HG03575 (cell line): Measurements from ENCODE around the gene TGM3.

Experiments used
- ATAC-seq: cut with Tn5 transposase; IDR thresholded peaks from one replicate; pipeline ENCODE4 v1.9.1; 2021; ENCODE audit not compliant: unreplicated experiment, insufficient number of reproducible peaks, low FRiP score; ENCODE audit errors: extremely low read depth

Gene TGM3

DNA sequence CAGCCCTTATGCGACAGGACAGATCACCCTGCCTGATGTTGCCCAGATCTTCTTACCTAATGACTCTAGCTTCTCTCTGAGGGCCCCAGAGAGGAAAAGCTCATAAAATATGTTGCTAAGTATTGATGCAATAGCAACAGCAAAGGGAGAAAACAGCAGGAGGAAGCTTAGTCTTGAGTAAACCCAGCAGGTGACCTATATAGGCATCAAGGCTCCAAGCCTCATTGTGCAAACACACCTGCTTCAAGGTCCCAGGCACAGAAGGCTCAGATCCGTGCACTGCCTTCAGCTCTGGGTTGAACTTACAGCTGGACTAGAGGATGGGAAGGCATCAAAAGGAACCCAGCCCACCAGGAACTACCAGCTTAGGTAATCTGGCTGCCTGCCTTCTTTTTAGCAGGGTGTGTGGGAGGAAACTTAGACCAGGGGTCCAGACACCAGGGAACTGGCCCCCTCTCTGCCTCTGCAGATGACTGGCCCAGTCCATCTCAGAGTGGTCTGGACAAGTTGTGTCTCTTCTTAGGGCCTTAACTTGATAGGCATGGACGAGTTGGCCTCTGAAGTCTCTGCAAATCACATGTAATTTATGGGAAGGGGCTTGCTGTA is 34.4 kb downstream of the TGM3 start:
- ATAC-seq: no peak

DNA sequence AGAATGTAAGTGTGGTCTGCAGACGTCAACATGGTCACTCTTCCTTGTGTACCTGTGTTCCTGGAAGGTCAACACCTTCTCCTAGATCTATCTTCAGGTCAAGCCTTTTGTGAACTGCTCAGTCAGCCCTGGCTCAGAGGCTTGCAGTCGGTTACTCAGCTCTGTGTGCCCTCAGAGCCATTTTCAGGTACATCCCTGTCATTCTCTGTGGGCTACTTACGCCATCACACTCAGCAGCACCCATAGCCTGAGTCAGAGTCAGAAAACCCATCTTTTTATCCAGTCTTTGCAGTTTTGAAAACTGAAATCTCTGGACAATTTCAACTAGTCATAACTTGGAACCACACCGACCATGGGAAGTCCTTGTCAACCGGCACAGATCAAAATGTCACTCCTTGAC is 35.3 kb downstream of the TGM3 start:
- no peak for ATAC-seq

DNA sequence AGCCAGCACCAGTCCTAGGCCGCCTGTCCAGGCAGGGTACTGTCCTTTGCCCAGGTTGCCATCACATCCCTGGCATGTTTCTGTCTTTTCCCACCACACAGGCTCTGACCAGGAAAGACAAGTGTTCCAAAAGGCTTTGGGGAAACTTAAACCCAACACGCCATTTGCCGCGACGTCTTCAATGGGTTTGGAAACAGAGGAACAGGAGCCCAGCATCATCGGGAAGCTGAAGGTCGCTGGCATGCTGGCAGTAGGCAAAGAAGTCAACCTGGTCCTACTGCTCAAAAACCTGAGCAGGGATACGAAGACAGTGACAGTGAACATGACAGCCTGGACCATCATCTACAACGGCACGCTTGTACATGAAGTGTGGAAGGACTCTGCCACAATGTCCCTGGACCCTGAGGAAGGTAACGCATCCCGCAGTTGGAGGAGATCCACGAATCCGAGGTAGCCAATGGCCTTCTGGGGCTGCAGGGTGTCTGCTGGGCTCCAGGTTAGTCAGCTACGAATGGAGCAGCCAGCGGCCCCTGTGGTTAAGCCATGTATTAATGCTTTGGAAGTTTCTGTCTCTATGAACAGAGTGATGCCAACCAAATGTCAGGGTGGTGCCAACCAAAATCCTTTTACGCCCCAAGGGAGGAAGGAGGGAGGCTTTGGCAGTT is 36.2 kb downstream of the TGM3 start:
- ATAC-seq: no peak

DNA sequence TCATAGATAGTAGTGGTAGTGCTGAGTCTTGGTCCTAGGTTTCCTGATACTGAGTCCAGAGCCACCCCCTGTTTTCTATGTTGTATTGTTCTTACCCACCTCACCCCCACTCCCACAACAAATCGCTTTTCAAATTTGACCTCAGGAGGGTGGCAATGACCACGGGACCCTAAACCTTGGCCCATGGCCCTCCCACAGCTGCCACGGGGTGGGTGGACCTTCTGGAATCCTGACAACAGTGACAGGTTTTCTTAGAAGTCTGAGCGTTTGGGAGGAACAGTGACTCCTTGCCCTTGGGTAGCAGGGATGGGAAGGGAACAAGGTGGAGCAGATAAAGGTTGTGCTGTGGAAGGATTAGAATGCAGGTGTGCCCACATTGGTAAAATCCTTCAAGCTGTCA is 36.9 kb downstream of the TGM3 start:
- ATAC-seq: no peak

DNA sequence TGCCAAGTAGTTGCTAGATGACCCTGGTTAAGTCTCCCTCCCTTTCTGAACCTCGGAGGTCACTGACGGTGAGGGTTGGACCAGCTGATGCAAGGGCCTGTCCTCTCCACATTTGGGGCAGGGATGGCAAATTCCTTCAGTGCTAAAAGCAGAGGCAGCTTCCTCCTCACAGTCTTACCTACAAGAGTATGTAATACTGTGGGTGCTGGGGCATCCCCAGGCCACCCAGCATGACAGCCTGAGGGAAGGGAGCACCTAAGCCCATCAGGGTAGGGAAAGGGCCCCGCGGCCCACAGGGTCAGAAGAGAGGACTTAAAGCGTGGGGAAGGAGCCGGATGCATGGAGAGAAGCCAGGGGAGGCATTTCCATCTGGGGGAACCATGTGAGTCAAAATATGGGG is 38.0 kb downstream of the TGM3 start:
- ATAC-seq: no peak

DNA sequence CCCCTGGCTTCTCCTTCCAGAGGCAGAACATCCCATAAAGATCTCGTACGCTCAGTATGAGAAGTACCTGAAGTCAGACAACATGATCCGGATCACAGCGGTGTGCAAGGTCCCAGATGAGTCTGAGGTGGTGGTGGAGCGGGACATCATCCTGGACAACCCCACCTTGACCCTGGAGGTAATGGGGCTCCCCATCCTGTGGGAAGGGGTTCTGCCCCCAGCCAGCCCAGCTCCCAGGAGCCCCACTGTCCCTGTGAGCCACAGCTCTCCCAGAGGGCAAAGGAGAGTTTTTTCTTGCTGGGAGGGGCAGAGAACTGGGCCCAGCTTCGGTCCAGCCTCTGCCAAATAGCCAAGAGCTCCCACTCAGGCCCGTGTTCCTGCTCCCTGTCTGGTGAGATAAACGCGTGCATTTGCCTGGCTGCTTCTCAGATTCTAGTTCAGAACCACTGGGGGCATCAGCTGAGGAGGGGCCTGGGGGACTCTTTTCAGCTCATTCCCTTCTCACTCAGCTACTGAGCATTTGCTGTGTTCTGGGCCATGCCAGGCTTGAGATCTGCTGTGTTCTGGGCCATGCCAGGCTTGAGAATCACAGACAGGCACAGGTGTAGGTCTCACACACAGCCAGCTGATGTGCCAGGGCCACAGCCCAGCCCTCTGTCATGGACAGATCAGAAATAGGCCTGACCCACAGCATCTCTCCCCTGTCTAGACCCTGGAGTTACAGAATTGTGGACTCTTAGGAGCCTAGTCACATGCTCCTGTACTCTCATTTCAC is 39.5 kb downstream of the TGM3 start:
- ATAC-seq: no peak

DNA sequence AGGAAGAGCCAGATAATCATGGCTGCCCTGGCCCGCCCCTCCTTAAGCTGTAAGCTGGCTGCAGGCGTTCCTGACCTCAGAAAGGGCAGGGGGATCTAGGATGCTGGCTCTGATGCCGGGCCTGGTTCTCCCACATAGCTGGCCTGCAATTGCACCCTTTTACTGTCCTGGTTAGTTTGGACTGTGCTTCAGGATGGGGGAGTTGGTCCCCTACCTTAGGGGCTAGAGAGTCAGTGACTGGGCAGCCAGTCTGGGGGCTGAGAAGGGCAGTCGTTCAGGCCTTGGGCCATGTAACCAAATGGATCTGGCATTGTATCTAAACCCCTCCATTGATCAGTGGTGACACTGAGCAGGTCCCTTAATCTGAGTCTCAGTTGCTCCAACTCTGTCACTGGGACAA is 40.7 kb downstream of the TGM3 start:
- ATAC-seq: no peak

DNA sequence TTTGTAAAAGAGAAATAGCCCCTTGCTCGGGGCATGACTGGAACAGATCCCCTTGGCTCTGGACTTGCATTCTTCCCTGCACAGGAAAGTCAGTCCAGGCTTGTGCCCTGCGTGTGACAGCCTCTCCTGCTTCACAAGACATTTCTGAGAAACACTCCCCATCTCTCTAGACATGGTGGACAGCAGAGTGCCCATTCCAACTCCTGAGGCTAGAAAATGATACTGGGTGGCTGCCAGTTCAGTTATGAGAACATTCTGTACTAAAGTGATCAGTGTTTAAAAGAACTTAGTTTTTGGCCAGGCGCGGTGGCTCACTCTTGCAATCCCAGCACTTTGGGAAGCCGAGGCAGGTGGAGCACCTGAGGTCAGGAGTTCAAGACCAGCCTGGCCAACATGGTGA is 41.3 kb downstream of the TGM3 start:
- ATAC-seq: no peak

DNA sequence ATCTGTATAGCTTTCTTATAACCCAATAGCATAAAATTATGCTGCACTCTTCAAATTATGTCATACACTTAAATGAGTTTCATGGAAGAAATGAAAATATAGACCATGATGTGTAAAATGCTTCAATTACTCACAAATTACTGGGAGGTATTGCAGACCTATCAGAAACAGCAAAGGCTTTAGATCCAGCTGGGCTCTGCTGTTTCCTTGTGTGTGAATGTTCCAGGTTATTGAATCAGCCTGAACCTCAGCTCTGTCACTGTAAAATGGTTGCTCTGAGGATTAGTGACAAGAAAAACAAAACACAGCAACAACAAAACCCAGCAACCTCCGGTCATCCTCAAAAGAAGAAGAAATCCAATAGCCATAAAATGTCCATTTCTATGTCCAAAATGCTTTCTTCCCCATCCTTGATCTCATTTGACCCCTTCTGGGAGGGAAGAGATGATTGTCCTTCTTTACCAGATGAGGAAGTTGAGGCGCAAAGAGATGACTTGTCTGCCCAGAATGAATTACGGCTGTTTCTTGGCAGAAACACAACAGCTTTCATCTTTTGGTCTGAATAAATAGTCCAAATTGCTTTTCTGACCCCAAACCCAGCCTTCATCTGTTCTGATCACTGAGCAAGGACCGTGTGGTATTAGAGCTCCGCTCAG is 42.7 kb downstream of the TGM3 start:
- no peak for ATAC-seq

DNA sequence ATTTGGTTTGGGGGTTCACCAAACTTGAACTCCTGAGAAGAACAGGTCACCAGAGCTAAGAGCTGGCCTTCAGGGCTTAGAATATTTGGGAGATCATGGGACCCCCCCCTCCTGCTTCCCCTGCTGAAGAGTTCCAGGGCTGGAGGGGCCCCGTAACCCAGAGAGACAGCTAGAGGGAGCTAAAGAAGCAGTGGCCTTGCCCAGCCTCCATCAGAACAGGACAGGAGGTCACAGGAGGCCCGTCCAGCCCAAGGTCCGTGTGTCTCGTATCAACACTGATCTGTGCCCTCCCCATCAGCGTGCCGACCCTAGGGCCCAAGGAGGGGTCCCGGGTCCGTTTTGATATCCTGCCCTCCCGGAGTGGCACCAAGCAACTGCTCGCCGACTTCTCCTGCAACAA is 44.3 kb downstream of the TGM3 start:
- no peak for ATAC-seq

DNA sequence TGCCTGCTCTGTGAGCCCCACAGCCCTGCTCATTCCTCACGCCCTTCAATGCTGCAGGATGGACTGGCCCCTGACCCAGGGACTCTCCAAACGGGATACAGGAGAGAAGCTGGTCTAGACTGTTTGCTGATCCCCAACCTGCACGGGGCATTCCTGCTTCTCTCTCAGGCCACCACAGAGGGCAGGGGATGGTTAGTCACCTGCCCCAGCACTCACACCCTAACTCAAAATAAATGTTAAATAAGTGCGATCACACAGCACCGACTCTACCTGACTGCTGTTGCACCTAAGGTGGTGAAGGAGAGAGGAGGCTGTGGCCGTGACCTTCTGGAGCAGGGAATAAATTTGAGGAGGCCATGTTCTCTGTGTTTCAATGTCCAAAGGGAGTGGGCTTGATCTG is 45.0 kb downstream of the TGM3 start:
- no peak for ATAC-seq

DNA sequence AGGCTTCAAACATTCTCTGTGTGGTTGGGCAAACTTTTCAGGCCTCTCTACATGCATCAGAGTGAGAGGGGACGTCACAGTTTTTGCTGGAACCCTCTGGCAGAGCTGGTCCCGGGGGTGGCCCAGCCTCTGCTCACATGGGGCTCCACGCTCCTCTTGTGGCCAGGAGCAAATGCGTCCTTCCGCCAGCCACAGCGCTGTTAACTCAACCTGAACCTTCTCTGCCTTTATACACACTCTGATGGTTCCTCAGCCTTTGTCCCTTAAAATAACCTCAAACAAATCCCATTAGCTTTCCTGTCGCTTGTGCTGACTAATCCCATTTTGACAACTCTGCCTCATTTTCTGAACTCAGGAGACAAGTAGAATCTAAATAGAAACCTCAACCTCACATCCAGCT is 45.5 kb downstream of the TGM3 start:
- no peak for ATAC-seq

DNA sequence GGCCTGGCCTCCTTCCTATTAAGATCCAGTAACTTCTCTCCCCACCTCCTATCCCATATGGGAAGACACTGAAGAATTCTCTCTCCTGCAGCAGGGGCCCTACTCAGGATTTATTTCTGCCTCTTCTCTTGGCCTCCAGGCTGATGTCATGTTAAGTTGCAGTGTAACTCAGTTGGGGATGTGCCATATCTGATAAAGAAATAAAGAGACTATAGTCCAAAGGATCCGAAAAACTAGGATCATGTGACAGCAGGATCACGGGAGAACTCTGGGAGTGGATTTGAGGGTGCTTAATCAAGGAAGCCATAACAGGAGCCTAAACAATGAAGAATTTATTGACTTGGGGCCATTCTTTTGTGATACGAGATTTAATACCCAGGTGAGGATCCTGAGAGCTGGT is 46.4 kb downstream of the TGM3 start:
- ATAC-seq: no peak

DNA sequence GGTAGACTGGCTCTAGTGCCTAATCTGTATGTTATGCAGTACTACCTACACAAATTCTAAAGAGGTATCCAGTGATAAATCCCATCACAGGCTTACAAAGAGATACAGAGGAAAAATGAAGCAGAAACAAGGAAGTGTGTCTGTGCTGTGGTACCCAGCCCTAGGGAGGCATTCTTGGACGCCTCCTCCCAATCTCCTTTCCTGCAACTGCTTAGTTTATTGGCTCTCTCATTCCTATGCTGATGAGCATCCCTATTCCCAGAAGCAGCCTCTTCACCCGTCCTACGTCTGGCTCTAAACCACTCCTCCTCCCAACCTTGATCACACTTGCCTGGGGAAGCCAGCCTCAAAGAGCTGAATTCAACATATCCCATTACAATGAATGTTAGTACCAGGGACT is 50.4 kb downstream of the TGM3 start:
- ATAC-seq: no peak

DNA sequence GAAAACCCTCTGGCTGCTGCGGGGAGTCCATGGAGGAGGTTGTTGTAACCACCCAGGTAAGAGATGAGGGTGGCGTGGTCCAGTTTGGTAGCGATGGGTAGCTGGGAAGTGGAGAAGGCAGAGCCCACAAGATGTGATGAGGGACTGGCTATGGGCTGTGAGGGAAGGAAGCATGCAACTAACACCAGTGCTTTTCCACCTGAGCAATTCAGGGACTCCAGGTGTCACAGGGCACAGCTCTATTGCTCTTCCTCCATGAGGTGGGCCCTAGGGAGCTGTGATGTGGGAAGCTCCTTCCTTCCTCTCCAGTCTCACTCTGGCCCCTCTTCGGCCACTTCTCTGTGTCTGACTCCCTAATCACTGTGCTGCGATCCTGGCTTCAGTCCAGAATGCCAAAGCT is 52.5 kb downstream of the TGM3 start:
- no peak for ATAC-seq

DNA sequence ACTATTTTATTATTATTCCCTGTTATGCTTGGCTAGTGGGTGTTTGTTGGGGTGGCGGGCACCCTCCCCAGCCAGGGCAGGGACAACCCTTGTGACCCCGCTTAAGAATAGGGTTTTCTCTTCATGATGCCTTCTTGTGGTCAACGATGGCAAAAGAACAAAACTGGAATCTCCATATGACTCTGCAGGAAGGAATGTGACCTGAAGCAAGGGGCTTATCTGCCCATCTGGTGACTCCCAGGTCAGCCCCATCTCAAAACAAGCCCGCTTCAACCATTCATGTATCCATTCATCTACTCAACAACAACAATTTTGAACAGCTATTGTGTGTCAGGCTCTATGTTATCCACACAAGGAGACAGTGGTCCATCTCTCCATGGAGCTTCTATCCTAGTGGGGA is 54.0 kb downstream of the TGM3 start:
- no peak for ATAC-seq

DNA sequence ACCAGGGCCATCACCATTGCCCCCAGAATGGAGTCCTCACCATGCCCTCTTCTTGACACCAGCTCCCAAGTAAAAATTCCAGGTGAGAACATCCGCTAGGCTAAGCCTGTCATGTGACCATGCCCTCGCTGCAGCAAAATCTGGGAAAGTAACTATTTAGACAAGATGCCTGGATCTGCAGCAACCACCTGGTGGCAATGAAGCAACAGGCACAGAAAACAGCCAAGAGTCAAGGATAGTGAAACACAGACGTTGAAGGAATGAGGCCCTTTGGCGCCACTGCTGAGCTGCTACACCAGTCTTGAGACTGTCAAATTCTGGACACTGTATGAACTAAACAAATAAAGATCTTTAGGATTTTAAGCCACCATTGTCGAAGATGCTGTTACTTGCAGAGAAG is 54.8 kb downstream of the TGM3 start:
- no peak for ATAC-seq

DNA sequence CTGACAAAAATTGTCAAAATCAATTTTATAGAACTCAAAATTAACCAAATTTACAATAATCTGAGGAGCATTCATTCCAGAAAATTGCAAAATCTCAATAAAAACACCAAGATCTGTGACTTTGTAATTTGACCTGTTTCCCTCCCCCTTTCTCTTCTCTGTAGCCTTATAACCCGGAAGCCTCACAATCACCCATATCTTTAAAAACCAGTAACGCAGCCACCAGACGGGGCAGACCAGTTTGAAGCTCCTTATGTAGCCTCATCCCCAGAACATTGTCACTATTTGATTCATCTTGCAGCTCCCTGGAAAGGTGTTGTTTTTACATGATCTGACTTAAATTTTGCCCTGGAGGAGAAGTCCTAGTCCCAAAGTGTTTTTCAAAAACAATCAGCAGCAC is 57.4 kb downstream of the TGM3 start:
- no peak for ATAC-seq

DNA sequence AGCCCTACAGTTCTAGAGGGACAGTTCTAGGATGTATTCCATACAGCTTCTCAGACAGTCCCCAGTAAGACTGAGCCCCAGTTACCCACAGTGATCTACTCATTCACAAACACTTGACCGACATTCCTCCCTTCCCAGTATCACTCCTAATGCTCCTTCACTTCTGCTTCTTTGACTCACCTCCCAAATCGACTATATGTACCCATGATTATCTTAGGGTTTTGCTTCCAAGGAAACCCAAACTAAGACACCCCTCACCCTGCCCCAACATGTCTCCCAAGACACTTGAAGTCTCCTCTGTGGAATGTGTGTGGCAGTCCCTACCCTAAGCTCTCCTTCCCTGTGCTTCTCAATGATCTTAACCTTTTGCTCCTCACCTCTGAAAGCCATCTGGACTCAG is 61.3 kb downstream of the TGM3 start:
- ATAC-seq: no peak

DNA sequence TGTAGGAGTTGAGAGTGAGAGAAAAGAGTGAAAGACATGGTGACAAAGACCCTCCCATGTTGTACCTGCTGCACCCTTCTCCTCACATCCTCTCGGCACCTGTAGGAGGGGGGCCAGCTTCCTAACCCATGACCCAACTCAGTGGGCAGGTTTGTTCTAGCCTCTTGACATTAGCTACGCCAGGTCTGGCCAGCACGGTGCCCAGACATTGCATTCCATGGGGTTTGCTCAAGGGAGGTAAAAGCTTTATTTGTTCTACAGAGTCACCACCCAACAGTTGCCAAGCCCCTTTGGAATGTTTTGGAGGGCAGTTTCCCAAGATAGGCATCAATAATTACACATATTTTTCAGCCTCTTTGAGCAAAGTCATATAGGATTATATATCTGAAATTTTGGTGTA is 62.2 kb downstream of the TGM3 start:
- no peak for ATAC-seq
